Measurements from ENCODE around the gene CTIF.

CTIF gene

DNA sequence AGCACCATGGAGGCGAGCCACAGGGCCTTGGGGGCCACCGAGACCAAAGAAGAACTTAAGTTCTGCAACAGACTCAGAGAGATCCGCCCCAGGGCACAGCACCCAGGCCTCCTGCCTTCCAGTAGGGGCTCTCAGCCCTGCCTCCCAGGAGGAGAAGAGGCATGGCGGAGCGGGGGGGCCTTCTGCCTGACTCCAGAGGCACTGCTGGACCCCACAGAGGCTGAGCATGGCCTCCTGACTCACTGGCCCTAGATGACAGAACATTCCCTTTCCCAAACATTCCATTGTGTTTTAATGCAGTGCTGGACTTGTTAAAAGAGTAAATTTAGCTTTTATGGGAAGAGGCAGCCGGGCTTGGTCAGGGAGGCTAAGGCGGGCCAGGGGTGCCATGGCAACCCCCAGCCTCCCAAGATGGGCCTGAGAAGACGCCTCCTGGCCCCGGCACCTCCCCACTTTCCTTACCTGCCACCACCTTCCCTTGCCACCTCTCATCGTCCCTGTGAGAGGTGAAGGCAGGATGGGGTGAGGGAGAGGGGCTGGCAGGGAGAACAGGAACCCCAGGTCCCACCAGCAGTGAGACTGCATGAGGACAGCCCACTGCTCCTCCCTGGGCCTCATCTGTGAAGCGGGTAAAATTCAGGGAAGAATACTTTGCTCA, 346.6 kb downstream of the CTIF start:
- DNase-seq (ENCODE audit: low read depth in 2 of 2): no peak

DNA sequence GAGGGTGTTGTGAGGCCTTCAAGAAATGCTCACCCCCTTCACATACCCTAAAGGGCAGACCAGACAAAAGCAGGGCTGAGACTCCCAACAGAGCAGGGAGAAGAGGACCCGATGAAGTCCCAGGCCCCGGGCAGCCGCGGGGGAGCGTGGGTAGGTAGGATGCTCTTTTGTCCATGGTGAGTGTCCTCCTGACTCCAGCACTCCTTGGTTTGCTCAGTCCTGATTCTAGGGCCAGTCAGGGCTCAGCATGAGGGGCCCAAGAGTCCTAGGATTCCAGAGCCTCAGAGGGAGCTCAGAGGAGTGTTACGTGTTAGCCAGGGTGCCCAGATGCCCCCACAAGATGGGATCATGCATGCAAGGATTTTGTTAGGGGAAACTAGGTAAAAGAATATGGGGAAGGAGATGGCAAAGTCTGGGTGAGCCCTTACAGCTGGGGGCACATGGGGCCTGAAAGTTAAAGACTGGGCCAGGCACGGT, 347.1 kb downstream of the CTIF start:
- no peak for DNase-seq (ENCODE audit: low read depth in 2 of 2)

DNA sequence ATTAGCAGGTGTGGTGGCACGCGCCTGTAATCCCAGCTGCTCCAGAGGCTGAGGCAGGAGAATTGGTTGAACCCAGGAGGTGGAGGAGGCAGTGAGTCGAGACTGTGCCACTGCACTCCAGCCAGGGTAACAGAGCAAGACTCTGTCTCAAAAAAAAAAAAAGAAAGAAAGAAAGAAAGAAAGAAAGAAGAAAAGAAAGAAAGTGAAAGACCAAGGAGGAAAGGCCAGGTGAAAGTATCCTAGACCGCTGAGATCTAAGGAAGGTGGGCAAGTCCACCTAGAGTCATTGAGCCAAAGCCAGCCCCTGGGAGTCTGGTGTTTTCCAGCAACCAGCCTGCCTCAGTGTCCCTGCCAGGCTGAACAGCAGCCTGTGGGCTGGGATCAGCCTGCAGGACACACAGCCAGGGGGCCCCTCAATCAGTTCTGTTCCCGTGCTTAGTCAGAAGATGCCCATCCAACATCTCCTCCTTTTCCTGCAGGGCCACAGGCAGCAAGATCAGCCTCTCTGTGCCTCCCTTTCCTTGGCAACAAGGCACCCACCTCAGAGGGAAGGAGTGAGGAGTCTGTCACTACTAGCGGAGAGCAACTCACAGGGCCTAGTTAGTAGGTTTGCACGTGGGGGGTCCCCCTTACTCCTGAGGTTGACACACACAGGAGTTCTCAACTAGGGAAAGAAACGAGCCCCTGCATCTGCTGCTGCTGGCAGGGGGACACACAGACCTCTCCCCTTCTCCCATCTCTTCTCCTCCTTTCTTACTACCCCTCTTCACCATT, 347.9 kb downstream of the CTIF start:
- no peak for DNase-seq (ENCODE audit: low read depth in 2 of 2)

DNA sequence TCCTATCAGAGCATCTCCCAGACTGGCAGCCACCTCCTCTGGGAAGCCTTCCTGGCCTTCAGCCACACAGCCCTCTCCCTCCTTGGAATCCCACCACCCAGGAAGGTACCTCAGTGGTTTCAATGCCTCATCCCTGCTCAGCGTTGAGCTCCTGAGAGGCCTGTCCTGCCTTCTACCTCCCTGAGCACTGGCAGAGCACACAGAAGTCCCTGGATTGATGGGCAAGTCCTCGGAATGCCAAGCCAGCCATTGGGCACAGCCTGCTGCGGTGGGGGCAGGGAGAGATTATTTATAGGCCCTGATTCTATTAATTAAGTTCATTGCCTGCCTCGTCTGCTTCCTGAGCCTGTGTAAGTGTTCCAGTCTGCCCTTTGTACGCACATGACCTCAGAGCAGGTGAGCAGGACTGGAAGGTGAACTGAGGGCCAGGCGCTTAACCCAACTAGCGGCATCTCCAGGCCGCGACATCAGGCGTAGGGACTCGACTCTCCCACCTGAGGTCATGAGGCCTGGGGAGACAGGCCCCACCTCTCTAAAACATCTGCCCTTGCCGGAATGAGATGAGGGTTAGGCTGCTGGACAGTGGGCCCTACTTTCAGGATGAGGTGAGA, 348.6 kb downstream of the CTIF start:
- DNase-seq (ENCODE audit: low read depth in 2 of 2): no peak

DNA sequence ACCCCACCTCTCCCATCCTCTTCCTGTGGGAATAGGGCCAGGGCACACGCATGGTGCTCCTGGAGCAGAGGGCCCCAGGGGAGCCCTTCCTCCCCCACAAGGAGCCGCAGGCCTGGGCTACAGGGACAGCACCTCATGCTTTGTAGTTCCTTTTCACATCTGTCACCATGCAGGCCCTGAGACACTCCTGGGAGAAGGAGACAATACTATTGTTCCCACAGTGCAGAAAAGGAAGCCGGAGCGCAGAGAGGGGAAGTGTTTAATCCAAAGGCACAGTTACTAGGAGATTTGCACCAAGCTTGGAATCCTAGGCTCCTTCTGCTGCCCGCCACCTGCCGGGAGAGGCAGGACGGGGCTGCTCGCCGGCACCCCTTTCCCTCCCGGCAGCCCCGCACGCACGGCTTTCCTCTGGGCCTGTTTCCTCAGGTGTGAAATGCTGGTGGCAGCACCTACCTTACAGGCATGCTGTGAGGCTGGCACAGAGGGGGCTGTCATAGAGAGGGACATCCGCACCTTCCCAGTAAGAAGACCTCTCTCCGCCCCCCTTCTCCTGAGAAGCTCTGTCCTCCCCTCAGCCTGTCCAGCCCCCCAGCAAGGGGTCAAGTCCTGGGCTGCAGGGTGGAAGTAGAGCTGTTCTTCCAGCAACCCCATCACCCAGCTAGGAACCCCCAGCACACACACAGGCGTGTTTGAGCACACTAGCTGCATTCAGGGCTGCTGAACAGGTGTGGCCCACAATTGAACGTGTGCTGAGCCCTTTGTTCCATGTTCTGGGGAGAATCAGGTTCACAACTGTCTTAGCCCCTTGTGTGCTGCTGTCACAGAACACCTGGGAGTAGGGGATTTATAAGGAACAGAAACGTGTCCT, 349.3 kb downstream of the CTIF start:
- no peak for DNase-seq (ENCODE audit: low read depth in 2 of 2)

DNA sequence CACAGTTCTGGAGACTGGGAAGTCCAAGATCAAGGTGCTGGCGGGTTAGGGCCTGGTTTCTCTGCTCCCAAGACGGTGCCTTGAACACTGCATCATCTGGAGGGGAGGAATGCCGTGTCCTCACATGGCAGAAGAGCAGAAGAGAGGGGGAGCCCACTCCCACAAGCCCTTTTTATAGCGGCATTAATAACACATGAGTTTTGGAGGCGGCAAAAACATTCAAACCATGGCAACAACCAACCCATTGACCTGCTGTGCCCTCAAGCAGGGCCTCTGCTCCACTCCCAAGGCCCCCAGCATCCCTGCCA, 349.9 kb downstream of the CTIF start:
- DNase-seq (ENCODE audit: low read depth in 2 of 2): no peak

DNA sequence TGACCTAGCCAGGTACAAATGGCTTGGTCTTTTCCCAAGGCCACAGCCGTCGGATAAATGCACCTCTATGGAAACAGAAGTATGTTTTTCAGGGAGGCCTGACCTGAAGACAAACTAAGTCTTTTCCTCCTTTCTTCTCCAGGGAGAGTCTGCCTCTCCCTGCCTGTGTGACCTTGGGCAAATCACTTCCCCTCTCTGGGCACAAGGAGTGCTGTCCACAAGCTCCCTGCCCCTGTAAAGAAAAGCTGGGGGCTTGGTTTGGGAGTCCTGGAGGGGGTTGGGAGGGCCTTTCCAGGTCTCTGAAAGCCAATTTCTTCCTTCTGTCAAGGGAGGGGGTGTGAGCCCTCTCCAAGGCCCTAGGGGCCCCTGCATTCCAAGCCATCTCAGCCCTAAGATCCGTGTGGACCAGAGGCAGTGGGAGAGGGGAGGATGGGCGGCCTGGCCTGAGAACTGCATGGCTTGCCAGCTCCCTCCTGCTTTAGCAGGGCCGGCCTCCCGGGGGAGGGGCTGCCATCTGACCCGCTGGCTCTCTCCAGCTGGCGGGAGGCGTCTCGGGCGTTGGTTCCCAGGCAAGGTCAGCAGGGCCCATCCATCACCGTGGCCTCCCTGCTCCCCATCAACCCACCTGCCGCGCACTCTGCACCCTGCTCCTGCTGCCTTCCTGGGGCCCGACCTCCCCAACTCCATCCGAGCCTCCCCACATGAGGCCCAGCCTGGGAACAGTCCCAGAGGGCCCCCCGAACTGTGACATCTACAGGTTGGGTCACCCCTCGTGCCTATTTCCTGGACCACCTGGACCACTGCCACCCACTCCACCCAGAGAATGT, 350.5 kb downstream of the CTIF start:
- no peak for DNase-seq (ENCODE audit: low read depth in 2 of 2)

DNA sequence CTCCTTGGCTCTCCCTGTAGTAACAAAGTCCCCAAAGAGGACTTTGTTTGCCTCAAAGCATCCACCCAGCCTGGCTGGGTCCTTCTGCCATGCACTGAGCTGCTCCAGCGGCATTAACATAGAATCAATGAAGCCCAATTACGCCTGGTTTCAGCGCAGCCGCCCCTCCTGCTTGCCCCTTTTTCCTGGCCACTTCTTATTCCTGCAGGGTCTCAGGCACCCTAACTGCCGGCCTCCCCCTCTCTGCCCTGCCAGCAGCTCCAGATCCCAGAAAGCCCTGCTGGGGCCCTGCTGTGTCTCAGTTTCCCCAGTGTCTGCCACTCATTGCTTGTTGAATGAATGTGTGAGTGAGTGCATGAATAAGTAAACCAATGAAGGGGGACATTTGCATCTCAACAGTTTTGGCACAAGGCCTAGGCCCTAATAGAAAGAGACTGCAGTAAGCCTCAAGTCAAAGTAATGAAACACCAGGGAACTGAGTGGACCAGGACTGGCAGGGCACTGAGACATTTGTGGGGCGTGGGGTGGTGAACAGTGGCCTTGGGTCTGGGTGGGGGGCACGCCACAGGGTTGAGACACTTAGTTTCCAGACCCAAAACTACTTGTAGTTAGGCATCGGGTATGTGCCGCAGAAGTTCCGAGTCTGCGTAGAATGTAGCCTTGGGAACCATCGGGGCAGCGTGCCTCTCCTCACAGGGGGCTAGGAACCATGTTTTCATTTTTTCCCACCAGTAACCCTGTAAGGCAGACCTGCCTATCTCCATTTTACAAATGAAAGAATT, 351.3 kb downstream of the CTIF start:
- DNase-seq (ENCODE audit: low read depth in 2 of 2): no peak

DNA sequence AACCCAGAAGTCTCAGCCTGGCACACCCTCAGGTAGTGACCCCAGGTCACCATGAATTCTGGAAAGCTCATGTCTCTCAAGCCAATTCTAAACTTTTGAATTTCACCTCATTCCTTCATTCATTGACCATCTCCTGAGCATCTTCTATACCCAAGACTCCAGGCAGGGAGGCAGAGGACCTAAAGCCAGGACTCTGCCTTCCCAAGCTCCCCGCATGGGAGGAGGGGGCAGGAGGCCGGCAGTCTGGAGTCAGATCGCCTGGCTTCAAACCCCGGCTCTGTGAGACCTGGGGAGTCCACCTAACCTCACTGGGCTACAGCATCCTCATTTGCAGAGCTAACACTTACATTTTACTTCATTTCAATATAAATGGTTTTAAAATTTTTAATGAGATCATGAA, 352.9 kb downstream of the CTIF start:
- no peak for DNase-seq (ENCODE audit: low read depth in 2 of 2)

DNA sequence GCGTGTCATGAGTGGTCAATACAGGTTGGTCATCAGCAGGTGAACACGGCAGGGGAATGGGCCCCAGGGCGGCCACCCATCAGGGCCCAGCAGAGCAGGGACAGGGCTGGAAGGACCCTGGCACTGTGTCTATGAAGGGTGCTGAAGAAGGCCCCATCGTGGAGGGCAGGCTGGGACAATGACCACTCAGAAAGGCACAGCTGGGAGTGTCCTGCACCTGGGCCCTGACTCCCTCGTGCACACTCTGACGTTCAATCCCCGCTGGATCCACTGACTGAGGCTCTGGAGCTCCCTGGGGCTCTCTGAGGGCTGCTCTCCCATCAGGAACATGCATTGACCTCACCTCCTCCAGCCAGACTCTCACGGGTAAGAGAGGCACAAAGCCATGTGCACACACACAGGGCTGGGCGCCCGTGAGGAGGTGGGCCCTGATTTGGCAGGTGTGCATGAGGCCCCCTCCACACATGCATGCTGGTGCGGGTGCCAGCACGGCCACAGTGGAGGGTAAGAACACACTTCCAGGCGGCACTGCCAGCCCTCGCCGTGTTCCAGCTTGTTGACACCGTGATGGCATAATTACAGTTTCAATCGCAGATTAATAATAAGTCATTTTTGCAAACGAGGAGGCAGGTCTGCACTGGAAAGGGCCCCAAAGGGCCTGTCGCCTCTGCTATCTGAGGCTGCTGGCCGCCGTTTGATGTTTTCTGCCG, 353.5 kb downstream of the CTIF start:
- DNase-seq (ENCODE audit: low read depth in 2 of 2): no peak

DNA sequence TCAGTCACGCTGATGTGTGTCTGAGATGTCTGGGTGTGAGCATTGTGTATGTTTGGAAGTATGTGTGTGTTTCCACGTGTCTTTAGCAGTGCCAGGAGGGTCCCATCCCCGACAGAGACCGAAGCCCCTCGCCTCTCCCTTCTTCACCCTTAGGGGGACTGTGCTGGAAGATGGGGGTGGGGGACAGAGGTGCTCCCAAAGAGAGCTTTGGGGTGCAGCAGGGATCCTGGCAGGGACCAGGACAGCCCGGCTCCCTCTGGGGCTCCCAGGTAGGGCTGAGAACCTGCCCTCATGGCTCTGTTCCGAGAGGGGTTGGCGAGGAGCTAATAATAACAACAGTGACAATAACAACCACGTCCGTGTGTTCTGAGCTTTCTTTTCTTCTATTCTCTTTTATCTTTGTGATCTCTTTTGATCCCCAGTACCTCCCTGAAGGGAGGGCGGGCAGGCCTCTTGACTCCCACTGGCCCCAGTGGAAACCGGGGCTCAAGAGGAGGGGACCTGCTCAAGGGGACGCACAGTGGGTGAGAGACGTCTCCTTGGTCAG, 354.3 kb downstream of the CTIF start:
- no peak for DNase-seq (ENCODE audit: low read depth in 2 of 2)

DNA sequence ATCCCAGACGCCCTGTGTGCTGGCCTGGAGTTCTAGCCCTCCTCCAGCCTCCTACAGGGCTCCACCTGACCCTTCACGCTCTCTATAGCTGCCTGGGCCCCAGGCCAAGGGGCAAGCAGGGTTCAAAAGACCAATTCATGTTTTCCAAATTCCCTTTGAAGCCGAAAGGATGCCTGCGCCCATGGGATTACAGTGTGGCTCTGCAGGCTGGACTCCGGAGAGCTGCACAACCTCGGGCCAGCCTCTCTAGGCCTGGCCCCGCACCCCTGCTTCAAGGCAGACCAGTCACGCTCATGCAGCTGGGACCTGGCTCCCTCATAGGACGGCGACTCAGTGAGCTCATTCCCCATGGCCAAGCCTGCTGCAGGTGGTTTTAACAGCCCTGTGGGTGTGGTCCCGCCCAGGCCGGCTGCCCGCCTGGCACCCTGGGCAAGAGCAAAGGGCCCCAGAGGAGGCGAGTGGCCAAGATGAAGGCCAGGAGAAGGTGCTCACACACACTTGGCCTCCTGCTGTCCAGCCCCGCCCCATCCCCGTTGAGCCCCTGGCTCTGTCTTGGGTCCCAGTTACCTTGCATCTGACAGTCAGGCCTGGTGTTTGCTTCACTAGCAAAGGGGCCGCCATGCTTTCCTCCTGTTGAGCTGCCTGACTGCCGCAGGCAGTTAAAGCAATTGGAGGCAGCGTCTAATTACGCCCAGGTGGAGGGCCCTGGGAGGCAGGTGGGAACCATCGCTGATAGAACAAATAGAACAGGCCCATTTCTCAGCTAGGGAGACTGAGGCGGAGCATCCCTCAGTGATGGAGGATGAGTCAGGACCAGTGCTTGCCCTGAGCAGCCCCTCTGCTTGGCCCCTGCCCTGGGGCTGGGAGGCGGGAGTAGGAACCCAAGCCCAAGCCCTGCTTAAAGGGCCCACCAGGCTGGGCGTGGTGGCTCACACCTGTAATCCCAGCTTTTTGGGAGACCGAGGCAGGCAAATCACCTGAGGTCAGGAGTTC, 355.1 kb downstream of the CTIF start:
- DNase-seq (ENCODE audit: low read depth in 2 of 2): no peak

DNA sequence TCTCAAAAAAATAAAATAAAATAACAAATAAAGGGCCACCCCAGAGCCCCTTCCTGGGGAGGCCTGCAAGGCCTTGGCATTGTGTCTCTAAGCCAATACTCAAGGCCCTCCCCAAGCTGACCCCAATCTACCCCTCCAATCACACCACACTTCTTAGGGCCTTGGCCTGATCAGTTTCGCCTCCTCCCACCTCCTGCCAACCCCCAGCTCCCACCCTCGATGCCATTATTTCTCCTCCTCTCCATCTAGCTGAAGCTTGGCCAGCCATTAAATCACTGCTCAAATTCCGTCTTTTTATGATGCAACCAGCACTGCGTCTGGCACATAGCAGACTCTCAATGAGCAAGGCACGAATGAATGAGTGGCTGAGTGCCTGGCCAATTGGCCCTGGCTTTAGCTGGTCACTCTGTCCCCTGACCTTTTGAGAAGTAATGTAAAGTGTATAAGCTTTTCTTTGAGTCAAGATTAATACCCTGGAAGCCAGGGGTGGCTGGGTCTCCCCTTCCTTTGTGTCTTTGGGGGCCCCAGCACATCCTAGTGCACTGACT, 356.0 kb downstream of the CTIF start:
- no peak for DNase-seq (ENCODE audit: low read depth in 2 of 2)

DNA sequence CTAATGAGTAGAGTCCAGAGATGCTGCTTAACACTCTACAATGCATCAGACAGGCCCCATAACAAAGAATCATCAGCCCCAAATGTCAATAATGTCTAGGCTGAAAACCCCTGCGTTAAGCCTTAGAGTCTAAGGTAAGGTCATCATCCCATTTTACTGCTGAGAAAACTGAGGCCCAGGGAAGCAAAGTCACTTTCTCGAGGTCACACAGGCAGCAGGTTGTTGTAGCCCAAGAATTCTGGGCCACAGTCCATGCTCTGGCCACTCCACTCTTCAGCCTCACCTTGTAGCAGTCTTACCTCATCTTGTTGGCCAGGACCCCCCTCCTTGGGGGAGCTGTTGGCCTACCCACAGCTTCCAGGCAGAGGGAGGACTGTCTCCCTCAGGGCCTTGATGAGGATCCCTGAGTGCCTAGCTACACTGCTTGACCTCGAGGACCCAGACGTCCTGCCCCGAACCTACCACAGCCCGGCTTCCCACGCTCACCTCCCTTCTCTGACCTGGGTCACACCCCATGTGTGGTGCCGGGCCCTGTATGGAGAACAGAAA, 357.6 kb downstream of the CTIF start:
- DNase-seq (ENCODE audit: low read depth in 2 of 2): no peak

DNA sequence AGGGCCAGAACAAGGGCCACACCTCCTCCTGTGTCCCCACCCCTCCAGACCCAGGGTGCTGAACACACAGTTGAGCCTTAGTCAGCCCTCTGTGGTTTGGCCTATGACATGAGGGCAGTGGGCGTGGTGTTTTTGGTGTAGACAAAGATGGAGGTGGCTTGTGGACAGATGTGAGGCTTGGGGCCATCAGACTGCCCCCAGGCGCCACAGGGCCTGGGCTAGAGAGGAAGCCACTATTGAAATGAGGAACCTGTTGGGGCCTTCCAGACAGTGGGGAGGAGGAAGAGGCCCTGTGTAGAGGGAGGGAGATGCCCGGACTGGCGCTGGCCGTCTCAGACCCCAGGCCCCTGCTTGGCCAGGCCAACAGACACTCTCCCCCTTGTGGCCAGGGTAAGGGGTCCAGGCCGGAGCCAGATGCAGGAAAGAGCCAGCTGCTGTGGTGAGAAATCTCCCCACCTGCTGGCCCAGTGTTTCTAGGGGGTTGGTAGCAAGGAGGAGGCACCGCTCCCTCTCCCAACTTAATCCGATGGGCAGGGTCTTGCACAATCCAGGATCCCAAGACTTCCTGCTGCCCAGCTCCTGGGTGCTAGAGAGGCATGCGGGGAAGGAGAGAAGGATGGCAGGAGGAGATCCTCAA, 358.2 kb downstream of the CTIF start:
- no peak for DNase-seq (ENCODE audit: low read depth in 2 of 2)

DNA sequence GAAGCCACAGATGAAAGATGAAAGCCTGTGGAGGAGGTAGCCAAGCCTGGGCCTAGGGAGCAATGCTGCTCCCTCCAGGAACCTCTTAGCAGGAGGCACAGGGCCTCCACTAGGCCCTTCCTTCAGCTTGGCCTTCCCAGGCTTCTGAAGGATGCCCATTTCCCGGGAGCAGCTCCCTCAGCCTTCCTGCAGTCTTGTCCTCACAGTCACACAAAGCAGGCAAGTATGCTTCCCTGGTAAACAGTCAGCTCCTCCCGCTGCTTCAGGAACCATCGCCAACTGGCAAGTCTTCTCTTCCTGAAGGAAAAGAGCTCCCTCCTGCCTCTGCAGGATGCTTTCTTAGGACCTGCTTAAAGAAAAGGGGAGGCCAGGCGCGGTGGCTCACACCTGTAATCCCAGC, 358.7 kb downstream of the CTIF start:
- no peak for DNase-seq (ENCODE audit: low read depth in 2 of 2)

DNA sequence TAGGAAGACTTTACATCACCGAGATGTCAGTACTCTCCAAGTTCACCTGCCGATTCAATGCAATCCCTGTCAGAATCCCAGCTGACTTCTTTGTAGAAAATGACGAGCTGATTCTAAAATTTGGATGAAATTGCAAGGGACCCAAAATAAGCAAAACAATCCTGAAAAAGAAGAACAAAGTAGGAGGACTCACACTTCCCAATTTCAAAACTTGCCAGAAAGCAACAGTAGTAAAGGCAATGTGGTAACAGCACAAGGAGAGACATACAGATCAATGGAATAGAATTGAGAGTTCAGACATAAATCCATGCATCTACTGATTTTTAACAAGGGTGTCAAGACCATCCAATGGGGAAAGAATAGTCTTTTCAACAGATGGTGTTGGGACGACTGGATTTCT, 359.7 kb downstream of the CTIF start:
- DNase-seq (ENCODE audit: low read depth in 2 of 2): no peak
